ENCODE measurements around the gene GBP7.

GBP7 gene

GRCh38 chr1:89147678-89148658 lies 27.8 kb downstream of the GBP7 start:
- H3K4me1 ChIP-seq, result no peaks in the 10 kb centered on the region
- no peak overlapping the region for H3K4me3 ChIP-seq (ENCODE audit: low read depth, low read length)
- no peak overlapping the region for H3K9ac ChIP-seq
- H3K4me2 ChIP-seq (ENCODE audit: low read length), result no peak overlapping the region
- no peak overlapping the region for H3K27ac ChIP-seq
- H3K79me2 ChIP-seq, result no peaks in the 10 kb centered on the region
- peak overlapping the region; percentile 25 for H2AFZ ChIP-seq
- no peak for TF ChIP-seq CTCF (IDR thresholded peaks at IDR 0.05)
- no peaks in the 10 kb centered on the region for H3K36me3 ChIP-seq (ENCODE audit: control insufficient read depth, insufficient read depth, low read length)
- H3K9me3 ChIP-seq (ENCODE audit: control insufficient read depth, low read length), result no peaks in the 10 kb centered on the region
- no peaks in the 10 kb centered on the region for H3K27me3 ChIP-seq (ENCODE audit: control insufficient read depth, insufficient read depth, low read length)

GRCh38 chr1:89146721-89147120 lies 29.1 kb downstream of the GBP7 start:
- Histone ChIP-seq H3K36me3 (ENCODE audit: control insufficient read depth, insufficient read depth, low read length) (no peaks in the 10 kb centered on the region), H3K9ac (no peak overlapping the region), H2AFZ (no peak overlapping the region), H3K4me3 (ENCODE audit: low read depth, low read length) (no peak overlapping the region), H3K27me3 (ENCODE audit: control insufficient read depth, insufficient read depth, low read length) (no peaks in the 10 kb centered on the region), H3K27ac (no peak overlapping the region), H3K79me2 (no peaks in the 10 kb centered on the region), H3K4me2 (ENCODE audit: low read length) (no peak overlapping the region), H3K4me1 (no peaks in the 10 kb centered on the region), H3K9me3 (ENCODE audit: control insufficient read depth, low read length) (no peaks in the 10 kb centered on the region)
- TF ChIP-seq CTCF (IDR thresholded peaks at IDR 0.05), result no peak

- H3K9ac ChIP-seq, result no peak overlapping the region
Measured at GRCh38 chr1:89143484-89143883, 32.3 kb downstream of the GBP7 start.

GRCh38 chr1:89142160-89142559 lies 33.6 kb downstream of the GBP7 start:
- TF ChIP-seq CTCF (IDR thresholded peaks at IDR 0.05), result no peak
- H3K4me1 ChIP-seq, result no peaks in the 10 kb centered on the region
- no peaks in the 10 kb centered on the region for H3K27me3 ChIP-seq (ENCODE audit: control insufficient read depth, insufficient read depth, low read length)
- H2AFZ ChIP-seq, result no peak overlapping the region
- H3K9ac ChIP-seq, result no peak overlapping the region
- no peak overlapping the region for H3K4me2 ChIP-seq (ENCODE audit: low read length)
- no peak overlapping the region for H3K4me3 ChIP-seq (ENCODE audit: low read depth, low read length)
- H3K79me2 ChIP-seq, result no peaks in the 10 kb centered on the region
- no peaks in the 10 kb centered on the region for H3K36me3 ChIP-seq (ENCODE audit: control insufficient read depth, insufficient read depth, low read length)
- H3K9me3 ChIP-seq (ENCODE audit: control insufficient read depth, low read length), result no peaks in the 10 kb centered on the region
- H3K27ac ChIP-seq, result no peak overlapping the region

More at GRCh38 chr1:89143484-89143883, 32.3 kb downstream of the GBP7 start:
- no peak overlapping the region for H3K4me2 ChIP-seq (ENCODE audit: low read length)
- no peaks in the 10 kb centered on the region for H3K27me3 ChIP-seq (ENCODE audit: control insufficient read depth, insufficient read depth, low read length)
- H3K27ac ChIP-seq, result no peak overlapping the region
- no peak for TF ChIP-seq CTCF (IDR thresholded peaks at IDR 0.05)
- H3K4me3 ChIP-seq (ENCODE audit: low read depth, low read length), result no peak overlapping the region
- no peaks in the 10 kb centered on the region for H3K79me2 ChIP-seq
- no peaks in the 10 kb centered on the region for H3K9me3 ChIP-seq (ENCODE audit: control insufficient read depth, low read length)
- H3K4me1 ChIP-seq, result no peaks in the 10 kb centered on the region
- H2AFZ ChIP-seq, result no peak overlapping the region
- H3K36me3 ChIP-seq (ENCODE audit: control insufficient read depth, insufficient read depth, low read length), result no peaks in the 10 kb centered on the region

Data from parathyroid adenoma (tissue), 2 donors.